Cardiac fibroblast (primary cell): ENCODE results near the gene KRTAP10-9.
"Not testable (repeated sequence)": the region's sequence is repeated elsewhere in the genome, so short reads cannot be mapped to it uniquely, and the experiment has no call there.

ENCODE experiments used
- DNase-seq, 2 donors: peaks; one replicate each; pipeline versions ENCODE4 v3.0.0 to v3.0.0-alpha.2; 2010; ENCODE audit warnings: low read depth in 2 of 2
- H3K4me3 ChIP-seq, 2 donors: replicated peaks in 1 of 2; 1 replicate in 1 of 2; 2 replicates in 1 of 2; pipeline ENCODE4 v1.5.1; 2011; ENCODE audit warnings: low read depth in 2 of 2, low read length in 2 of 2, mild to moderate bottlenecking in 2 of 2, moderate library complexity in 1 of 2
- TF ChIP-seq, protein P1 (sequence below): IDR thresholded peaks from one replicate; pipeline ENCODE4 v1.5.1; 2011; ENCODE audit warnings: low read depth, mild to moderate bottlenecking, low read length, inconsistent platforms

The KRTAP10-9 gene

DNA sequence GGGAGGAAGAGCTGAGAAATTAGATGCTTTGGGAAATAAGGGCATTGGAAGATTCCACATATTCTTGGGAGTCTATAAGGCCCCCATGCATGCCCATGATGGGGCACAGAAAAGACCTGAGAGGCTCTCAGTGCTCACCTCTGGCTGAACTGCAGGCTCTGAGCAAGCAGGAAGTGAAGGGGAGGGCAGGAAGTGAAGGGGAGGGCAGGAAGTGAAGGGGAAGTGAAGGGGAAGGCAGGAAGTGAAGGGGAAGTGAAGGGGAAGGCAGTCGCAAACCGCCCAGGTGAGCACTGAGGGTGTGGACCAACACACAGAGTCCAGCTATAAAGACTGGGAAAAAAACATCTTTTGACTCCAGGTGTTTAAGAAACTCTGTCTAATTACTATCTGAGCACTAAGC is 3.5 kb downstream of the KRTAP10-9 start:
- no peak overlapping the region for H3K4me3 ChIP-seq
- TF ChIP-seq, protein P1, sequence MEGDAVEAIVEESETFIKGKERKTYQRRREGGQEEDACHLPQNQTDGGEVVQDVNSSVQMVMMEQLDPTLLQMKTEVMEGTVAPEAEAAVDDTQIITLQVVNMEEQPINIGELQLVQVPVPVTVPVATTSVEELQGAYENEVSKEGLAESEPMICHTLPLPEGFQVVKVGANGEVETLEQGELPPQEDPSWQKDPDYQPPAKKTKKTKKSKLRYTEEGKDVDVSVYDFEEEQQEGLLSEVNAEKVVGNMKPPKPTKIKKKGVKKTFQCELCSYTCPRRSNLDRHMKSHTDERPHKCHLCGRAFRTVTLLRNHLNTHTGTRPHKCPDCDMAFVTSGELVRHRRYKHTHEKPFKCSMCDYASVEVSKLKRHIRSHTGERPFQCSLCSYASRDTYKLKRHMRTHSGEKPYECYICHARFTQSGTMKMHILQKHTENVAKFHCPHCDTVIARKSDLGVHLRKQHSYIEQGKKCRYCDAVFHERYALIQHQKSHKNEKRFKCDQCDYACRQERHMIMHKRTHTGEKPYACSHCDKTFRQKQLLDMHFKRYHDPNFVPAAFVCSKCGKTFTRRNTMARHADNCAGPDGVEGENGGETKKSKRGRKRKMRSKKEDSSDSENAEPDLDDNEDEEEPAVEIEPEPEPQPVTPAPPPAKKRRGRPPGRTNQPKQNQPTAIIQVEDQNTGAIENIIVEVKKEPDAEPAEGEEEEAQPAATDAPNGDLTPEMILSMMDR: no peak
- no peak for DNase-seq

DNA sequence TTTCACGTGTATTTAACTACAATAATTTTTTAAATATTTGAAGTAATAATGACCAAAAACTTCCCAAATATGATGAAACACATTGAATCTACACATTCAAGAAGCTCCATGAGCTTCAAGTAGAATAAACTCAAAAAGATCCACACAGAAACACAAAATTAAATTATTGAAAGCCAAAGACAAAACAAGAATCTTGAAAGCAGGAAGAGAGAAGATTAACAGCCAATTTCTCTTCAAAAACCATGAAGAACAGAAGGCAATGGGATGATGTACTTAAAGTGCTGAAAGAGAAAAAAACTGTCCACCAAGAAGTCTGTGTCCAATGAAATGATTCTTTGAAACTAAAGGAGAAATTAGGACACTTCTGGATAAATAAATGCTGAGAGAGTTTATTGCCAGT is 5.2 kb downstream of the KRTAP10-9 start:
- TF ChIP-seq, protein P1: no peak

DNA sequence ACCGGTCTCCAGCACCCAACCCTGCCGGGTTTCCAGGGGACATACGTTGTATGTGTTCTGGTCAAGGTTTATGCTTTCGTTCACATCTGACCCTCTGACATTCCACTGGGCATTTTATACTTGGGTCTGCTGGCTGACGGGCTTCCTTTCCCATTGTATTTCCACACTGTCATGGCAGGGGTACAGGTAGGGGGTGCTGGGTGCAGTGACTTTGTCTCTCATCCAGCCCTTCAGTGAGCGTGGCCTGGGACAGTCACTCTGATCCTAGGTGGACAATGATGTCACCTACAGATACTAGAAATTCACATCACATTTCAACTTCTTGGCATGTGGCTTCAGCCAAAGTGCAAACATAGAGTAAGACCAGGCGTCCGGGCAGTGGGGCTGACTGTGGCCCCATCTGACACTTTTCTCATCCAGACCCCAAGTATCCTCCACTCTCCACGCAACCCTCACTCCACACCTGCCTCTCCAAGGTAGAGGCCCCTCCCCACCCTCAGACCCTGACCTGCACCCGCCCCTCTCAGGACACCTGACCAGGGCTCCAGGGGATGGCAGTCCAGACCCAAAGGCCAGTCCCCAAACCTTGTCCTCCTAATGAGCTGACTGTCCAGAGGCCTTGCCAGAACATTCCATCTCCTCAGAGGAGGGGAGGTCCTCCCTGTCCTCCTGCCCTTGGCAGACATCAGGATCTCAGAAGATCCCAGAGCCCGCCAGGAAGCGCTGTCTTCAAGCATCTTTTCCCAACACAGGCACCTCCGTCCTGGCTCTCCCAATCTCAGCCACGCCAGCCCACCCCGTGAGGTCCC is 9.5 kb downstream of the KRTAP10-9 start:
- TF ChIP-seq, protein P1: no peak
- no peak overlapping the region for H3K4me3 ChIP-seq
- no peak for DNase-seq

More for the DNA sequence above, 5.2 kb downstream of the KRTAP10-9 start:
- no peak for DNase-seq
- H3K4me3 ChIP-seq: no peak overlapping the region

DNA sequence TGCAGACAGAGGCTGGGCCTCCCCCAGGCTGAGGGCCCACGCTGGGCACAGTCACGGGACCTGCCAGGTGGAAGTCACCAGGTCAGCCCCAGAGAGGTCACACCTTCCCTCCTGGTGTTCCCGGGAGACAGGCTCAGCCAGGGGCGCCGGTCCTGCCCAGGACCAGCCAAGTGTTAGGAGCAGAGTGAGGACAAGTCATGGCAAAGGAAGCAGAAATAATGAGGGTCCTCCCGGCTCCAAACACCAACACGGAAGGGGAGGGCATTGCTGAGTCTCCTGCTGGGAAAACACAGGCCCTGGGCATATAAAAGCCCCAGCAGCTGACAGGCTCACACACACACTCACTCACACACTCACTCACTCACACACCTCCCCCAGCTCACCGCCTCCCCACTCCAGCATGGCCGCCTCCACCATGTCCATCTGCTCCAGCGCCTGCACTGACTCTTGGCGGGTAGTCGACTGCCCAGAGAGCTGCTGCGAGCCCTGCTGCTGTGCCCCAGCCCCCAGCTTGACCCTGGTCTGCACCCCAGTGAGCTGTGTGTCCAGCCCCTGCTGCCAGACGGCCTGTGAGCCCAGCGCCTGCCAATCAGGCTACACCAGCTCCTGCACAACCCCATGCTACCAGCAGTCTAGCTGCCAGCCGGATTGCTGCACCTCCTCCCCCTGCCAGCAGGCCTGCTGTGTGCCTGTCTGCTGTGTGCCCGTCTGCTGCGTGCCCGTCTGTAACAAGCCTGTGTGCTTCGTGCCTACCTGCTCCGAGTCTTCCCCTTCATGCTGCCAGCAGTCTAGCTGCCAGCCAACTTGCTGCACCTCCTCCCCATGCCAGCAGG is 10.3 kb downstream of the KRTAP10-9 start, which contains the start of gene KRTAP10-10:
Gene KRTAP10-10, plus strand, starts transcription at position 339 of the 833 bp plus-strand sequence. Its CDS starts 62 bp downstream, at position 401.
- TF ChIP-seq, protein P1: no peak
- H3K4me3 ChIP-seq: no peak within 1 kb of the TSS
- no peak for DNase-seq

DNA sequence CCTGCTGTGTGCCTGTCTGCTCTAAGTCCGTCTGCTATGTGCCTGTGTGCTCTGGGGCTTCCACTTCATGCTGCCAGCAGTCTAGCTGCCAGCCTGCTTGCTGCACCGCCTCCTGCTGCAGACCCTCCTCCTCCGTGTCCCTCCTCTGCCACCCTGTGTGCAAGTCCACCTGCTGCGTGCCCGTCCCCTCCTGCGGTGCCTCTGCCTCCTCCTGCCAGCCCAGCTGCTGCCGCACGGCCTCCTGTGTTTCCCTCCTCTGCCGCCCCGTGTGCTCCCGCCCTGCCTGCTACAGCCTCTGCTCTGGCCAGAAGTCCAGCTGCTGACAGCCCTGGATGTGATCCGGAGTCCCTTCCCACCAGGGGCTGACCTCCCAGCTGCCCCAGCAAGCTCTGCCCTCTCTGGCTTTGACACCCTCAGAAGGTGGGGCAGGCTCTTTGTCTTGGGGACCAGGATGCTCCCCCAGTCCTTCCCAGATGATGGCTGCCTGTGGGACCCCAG is 11.0 kb downstream of the KRTAP10-9 start:
- DNase-seq, H3K4me3 ChIP-seq: not testable (repeated sequence)

DNA sequence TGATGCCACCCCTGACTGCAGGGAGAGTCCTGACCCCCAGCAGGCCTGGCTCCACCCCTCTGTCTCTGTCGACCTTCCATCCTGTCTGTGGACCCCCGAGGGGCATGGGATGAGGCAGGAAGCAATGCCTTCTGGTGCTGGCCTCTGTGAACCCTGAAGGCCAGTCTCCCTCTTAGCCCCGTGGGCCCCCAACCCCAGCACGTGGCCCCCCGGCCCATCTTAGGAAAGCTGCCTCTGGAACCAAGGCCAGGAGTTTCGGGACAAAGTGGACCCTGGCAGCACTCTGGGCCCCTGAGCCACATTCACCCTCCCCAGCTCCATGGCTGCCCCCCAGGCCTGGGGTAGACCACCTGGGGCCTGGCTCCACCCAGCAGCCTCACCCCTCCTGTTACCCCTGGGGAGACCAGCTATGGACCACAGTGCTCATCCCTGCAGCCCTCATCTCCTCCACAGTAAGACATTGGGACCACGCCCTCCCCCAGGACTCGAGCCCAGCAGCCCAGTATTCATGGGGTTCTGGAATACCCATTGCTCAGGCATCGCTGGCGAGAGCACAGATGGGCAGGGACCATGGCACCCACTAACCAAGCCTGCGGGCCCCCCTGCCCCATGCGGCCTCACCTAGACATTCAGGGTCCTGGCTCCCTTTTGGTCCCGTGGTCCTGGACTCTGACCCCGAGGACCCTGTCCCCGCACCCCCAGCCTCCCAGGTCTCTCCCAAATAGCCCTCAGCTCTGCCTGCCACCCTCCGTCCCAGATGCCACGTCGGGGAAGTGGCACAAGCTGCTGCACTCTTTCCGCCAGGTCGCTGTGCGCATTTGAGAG is 11.8 kb downstream of the KRTAP10-9 start:
- DNase-seq, H3K4me3 ChIP-seq: not testable (repeated sequence)

DNA sequence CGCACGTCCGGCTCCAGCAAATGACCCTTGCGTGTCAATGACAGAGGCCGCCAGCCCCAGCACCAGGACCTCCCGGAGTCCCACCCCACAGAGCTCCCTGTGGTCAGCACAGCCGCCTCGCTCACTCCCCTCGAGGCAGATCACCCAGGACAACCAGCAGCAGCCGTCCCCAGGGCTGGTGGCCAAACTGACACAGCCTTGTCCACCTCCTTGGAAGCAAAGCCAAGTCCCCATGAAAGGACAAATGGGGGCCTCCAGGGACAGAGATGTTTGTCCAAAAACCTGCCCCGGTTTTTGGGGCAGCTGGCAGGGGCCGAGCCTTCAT is 12.4 kb downstream of the KRTAP10-9 start:
- TF ChIP-seq, protein P1: no peak
- DNase-seq: no peak
- H3K4me3 ChIP-seq: no peak overlapping the region
